A673 (cell line): ENCODE results near the gene SRPRB.

Experiments used
- CTCF ChIP-seq: fragments of 300-800, 200-600 bp; sonication (generic); conservative IDR thresholded peaks from 2 replicates; pipeline ENCODE4 v1.5.1; 2017; ENCODE audit warnings: low read depth, mild to moderate bottlenecking, antibody characterized with exemption, low read length, moderate library complexity, mixed read lengths
- EZH2 ChIP-seq: fragments of 200-600 bp; sonication (generic); IDR thresholded peaks from 2 replicates; pipeline ENCODE4 v1.6.1; 2017; ENCODE audit warnings: borderline replicate concordance, low read depth, mild to moderate bottlenecking, mixed read lengths, antibody characterized with exemption, low read length; ENCODE audit not compliant: poor library complexity, severe bottlenecking

- TF ChIP-seq CTCF = no peak
- TF ChIP-seq EZH2 = no peak
Measured at GRCh38 chr3:133860519-133860918, 54.9 kb downstream of the SRPRB start.
